GM12878 (cell line): ENCODE data around the gene VMAC.

Experiments used
- BCLAF1 ChIP-seq: fragments of 450-650 bp; IDR thresholded peaks from 2 replicates; pipeline ENCODE4 v1.6.1; 2017; ENCODE audit warnings: antibody characterized with exemption, mild to moderate bottlenecking, moderate library complexity
- CTCF ChIP-seq, 3 experiments: IDR thresholded peaks in 2 of 3; conservative IDR thresholded peaks in 1 of 3; 2 replicates each; pipeline ENCODE4 v1.5.1; 2011; ENCODE audit warnings: low read depth in 3 of 3, low read length in 3 of 3, mild to moderate bottlenecking in 3 of 3, control low read depth in 2 of 3, moderate library complexity in 2 of 3, inconsistent platforms in 1 of 3, mixed read lengths in 1 of 3; ENCODE audit not compliant: control insufficient read depth in 2 of 3, insufficient read depth in 1 of 3; ENCODE audit errors: extremely low read depth in 1 of 3
- FOXM1 ChIP-seq: IDR thresholded peaks from 2 replicates; pipeline ENCODE4 v1.6.1; 2012; ENCODE audit warnings: low read depth, mild to moderate bottlenecking, inconsistent platforms, low read length, moderate library complexity
- MEF2B ChIP-seq: fragments of 450-650 bp; IDR thresholded peaks from 2 replicates; pipeline ENCODE4 v1.6.1; 2018; ENCODE audit warnings: mild to moderate bottlenecking, moderate library complexity; ENCODE audit not compliant: partially characterized antibody, poor library complexity, severe bottlenecking
- PBX3 ChIP-seq: IDR thresholded peaks from 2 replicates; pipeline ENCODE4 v1.6.1; 2011; ENCODE audit warnings: mild to moderate bottlenecking, low read depth, low read length, moderate library complexity; ENCODE audit not compliant: insufficient replicate concordance
- SIN3A ChIP-seq: IDR thresholded peaks from 2 replicates; pipeline ENCODE4 v1.6.1; 2012; ENCODE audit warnings: low read depth, low read length, improper control_type of control experiment
- TBL1XR1 ChIP-seq: IDR thresholded peaks from 2 replicates; pipeline ENCODE4 v1.6.1; 2012; ENCODE audit warnings: low read depth, low read length, improper control_type of control experiment
- YY1 ChIP-seq: IDR thresholded peaks from 2 replicates; pipeline ENCODE4 v1.6.1; 2011; ENCODE audit warnings: low read depth, mild to moderate bottlenecking, low read length

- TF ChIP-seq BCLAF1 (no peak), TBL1XR1 (no peak), PBX3 (no peak), FOXM1 (no peak), CTCF (IDR thresholded peaks at IDR 0.05 in 2 of 3, conservative IDR thresholded peaks at IDR 0.05 in 1 of 3; ENCODE audit: control insufficient read depth in 2 of 3, extremely low read depth in 1 of 3, insufficient read depth in 1 of 3, low read depth in 3 of 3, low read length in 3 of 3) (no peak), YY1 (no peak), MEF2B (no peak), SIN3A (no peak)
Measured at GRCh38 chr19:5903056-5903623, 1.5 kb upstream of the VMAC start.
